Measurements from ENCODE around the gene ARHGAP40.

The ARHGAP40 gene

DNA sequence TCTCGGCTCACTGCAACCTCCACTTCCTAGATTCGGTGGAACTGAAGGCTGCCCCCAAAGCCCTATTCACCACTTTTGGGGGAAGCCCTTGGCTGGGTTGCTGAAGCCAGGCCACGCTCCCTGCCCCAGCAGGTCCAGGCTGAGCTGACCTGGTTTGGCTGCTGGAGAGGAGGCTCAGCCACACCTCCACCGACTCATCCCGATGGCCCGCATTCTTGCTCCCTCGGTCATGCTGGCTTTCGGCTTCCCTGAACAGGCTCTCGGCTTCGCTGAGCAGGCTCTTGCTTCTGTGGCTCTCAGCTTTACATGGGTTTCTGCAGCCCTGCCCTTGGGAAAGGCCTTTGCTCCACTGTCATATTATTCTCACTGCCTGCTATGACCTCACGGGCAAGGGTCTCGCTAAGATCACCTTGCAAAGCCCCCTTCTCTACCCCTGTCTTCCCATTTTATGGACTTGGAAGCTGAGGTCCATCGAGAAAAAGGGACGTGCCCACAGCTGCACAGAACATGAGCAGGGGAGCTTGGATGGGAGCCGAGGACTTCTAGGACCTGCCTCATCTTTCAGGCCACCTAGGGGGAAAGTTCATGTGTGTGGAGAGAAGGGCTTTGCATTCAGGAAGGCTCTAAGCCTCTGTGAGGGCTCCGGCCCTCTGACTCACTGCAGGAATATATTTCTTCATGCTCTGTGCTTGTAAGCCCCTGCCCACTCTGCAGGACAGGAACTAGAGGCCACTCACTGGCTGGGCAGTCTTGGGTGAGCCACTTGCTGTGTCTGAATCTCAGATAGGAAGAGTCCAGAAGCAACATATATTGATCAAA is 15.6 kb downstream of the ARHGAP40 start:
- Histone ChIP-seq H3K79me2 (ENCODE audit: insufficient read depth, low read depth) (no peaks in the 10 kb centered on the region), H3K4me2 (no peak overlapping the region), H4K20me1 (ENCODE audit: insufficient read depth) (no peaks in the 10 kb centered on the region), H3K36me3 (ENCODE audit: insufficient read depth) (no peaks in the 10 kb centered on the region), H3K27me3 (ENCODE audit: insufficient read depth, low read depth) (no peaks in the 10 kb centered on the region), H3K4me1 (ENCODE audit: low read depth, poor library complexity, severe bottlenecking) (no peaks in the 10 kb centered on the region), H3K4me3 (IDR thresholded peaks at IDR 0.05; ENCODE audit: insufficient read depth, low read depth, low read length) (no peak overlapping the region), H3K9ac (no peak overlapping the region), H3K27ac (no peak overlapping the region), H2AFZ (ENCODE audit: low read depth) (no peak overlapping the region)
- TF ChIP-seq, protein P1, sequence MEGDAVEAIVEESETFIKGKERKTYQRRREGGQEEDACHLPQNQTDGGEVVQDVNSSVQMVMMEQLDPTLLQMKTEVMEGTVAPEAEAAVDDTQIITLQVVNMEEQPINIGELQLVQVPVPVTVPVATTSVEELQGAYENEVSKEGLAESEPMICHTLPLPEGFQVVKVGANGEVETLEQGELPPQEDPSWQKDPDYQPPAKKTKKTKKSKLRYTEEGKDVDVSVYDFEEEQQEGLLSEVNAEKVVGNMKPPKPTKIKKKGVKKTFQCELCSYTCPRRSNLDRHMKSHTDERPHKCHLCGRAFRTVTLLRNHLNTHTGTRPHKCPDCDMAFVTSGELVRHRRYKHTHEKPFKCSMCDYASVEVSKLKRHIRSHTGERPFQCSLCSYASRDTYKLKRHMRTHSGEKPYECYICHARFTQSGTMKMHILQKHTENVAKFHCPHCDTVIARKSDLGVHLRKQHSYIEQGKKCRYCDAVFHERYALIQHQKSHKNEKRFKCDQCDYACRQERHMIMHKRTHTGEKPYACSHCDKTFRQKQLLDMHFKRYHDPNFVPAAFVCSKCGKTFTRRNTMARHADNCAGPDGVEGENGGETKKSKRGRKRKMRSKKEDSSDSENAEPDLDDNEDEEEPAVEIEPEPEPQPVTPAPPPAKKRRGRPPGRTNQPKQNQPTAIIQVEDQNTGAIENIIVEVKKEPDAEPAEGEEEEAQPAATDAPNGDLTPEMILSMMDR (conservative IDR thresholded peaks at IDR 0.05; ENCODE audit: low read depth, low read length) = no peak

DNA sequence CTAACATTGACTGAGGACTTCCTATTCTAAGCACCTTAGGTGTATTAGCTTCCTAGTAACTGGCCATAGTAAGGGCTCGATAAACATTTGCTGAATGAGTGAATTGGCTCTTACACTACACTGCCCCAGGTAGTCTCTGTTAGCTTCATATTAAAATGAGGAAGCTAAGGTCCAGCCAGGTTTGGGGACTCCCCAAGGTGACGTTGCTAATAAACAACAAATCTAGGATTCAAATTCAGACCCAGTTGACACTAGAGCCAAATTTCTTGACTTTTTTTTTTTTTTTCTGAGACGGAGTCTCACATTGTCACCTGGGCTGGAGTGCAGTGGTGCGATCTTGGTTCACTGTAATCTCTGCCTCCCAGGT is 16.2 kb downstream of the ARHGAP40 start:
- Histone ChIP-seq H3K79me2 (ENCODE audit: insufficient read depth, low read depth) (no peaks in the 10 kb centered on the region), H4K20me1 (ENCODE audit: insufficient read depth) (no peaks in the 10 kb centered on the region), H3K9ac (no peak overlapping the region), H2AFZ (ENCODE audit: low read depth) (no peak overlapping the region), H3K27ac (no peak overlapping the region), H3K4me1 (ENCODE audit: low read depth, poor library complexity, severe bottlenecking) (no peaks in the 10 kb centered on the region), H3K4me2 (no peak overlapping the region), H3K27me3 (ENCODE audit: insufficient read depth, low read depth) (no peaks in the 10 kb centered on the region), H3K4me3 (IDR thresholded peaks at IDR 0.05; ENCODE audit: insufficient read depth, low read depth, low read length) (no peak overlapping the region), H3K36me3 (ENCODE audit: insufficient read depth) (no peaks in the 10 kb centered on the region)
- TF ChIP-seq, protein P1 (conservative IDR thresholded peaks at IDR 0.05; ENCODE audit: low read depth, low read length) = no peak

DNA sequence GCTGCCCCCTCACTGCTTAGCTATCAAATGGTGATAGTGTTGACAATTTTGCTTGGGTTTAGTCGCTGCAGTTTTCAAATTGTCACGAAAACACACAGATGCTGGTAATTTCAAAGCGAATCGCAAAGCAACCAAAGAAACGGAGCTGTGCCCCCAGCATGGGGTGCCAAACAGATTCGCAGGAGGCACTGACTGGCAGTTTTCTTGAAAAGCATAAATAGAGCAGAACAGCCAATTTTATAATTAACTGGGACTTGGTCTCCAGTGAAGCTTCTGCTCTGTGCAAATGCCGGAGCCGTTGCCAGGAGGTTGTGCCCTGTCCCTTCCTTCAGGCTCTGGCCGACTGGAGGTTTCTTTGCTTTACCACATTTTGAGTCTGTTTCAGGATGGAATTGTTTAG is 18.8 kb downstream of the ARHGAP40 start:
- H2AFZ ChIP-seq (ENCODE audit: low read depth) = no peak overlapping the region
- H4K20me1 ChIP-seq (ENCODE audit: insufficient read depth) = no peaks in the 10 kb centered on the region
- no peaks in the 10 kb centered on the region for H3K36me3 ChIP-seq (ENCODE audit: insufficient read depth)
- no peaks in the 10 kb centered on the region for H3K79me2 ChIP-seq (ENCODE audit: insufficient read depth, low read depth)
- H3K27ac ChIP-seq = no peak overlapping the region
- TF ChIP-seq, protein P1 (conservative IDR thresholded peaks at IDR 0.05; ENCODE audit: low read depth, low read length) = no peak
- no peak overlapping the region for H3K4me2 ChIP-seq
- no peaks in the 10 kb centered on the region for H3K4me1 ChIP-seq (ENCODE audit: low read depth, poor library complexity, severe bottlenecking)
- H3K9ac ChIP-seq = no peak overlapping the region
- no peaks in the 10 kb centered on the region for H3K27me3 ChIP-seq (ENCODE audit: insufficient read depth, low read depth)
- no peak overlapping the region for H3K4me3 ChIP-seq (IDR thresholded peaks at IDR 0.05; ENCODE audit: insufficient read depth, low read depth, low read length)

DNA sequence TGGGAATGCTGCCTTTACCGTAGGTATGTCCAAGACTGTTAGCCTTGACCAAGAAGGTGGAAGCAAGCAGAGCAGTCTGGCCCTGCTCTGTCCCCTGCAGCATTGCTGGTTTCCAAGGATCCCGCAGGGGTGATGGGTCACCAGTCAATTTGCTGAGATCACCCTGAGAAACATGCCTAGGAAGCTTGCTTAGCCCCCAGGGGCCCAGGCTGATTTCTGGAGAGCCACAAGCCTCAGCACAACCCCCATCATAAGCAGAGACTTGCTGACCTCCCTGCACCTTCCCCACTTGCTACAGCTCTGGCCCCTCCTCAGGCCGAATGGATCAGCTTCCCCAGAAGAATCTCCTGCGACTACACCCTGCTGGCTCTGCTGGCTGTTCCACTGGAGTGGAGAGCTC is 21.5 kb downstream of the ARHGAP40 start:
- Histone ChIP-seq H3K4me3 (IDR thresholded peaks at IDR 0.05; ENCODE audit: insufficient read depth, low read depth, low read length) (no peak overlapping the region), H3K27me3 (ENCODE audit: insufficient read depth, low read depth) (no peaks in the 10 kb centered on the region), H3K9ac (no peak overlapping the region), H2AFZ (ENCODE audit: low read depth) (no peak overlapping the region), H3K36me3 (ENCODE audit: insufficient read depth) (no peaks in the 10 kb centered on the region), H3K4me2 (no peak overlapping the region), H4K20me1 (ENCODE audit: insufficient read depth) (no peaks in the 10 kb centered on the region), H3K79me2 (ENCODE audit: insufficient read depth, low read depth) (no peaks in the 10 kb centered on the region), H3K4me1 (ENCODE audit: low read depth, poor library complexity, severe bottlenecking) (no peaks in the 10 kb centered on the region), H3K27ac (no peak overlapping the region)
- TF ChIP-seq, protein P1 (conservative IDR thresholded peaks at IDR 0.05; ENCODE audit: low read depth, low read length) = no peak

All from KMS-11 (cell line).